Mesenteric fat pad (tissue), 1 donor: Measurements from ENCODE around the gene ADAR. TPM values are rescaled to one million over a fixed set of nuclear protein-coding genes. Genes with fewer than 3 reads are reported as not detected.

ENCODE experiments used
- DNase-seq: peaks from one replicate; pipeline ENCODE4 v3.0.0-alpha.2; 2020; ENCODE audit warnings: low spot score
- total RNA-seq: library from RNA; stranded (reverse); fragmentation: NEBNext Ultra II Directional; extraction: Animal tissue kit (Norgen Biotek cat#: 25700); gene quantifications from one replicate; pipeline ENCODE4 v1.2.1, GENCODE V29; 2021
- donor health status: DM: yes; HTN: yes; CAD: no.

ADAR gene
- total RNA-seq, 1 donor from 2014 or later = 137 TPM

GRCh38 chr1:154616659-154617345, 8.8 kb upstream of the ADAR start:
- DNase-seq = no peak

GRCh38 chr1:154615411-154615810, 7.4 kb upstream of the ADAR start:
- no peak for DNase-seq

- no peak for DNase-seq
Measured at GRCh38 chr1:154614901-154615300, 6.9 kb upstream of the ADAR start.

- DNase-seq = no peak
Measured at GRCh38 chr1:154614247-154614646, 6.3 kb upstream of the ADAR start.

- DNase-seq = no peak
Measured at GRCh38 chr1:154611150-154611862, 3.3 kb upstream of the ADAR start.

GRCh38 chr1:154609398-154610380, 1.7 kb upstream of the ADAR start:
- no peak for DNase-seq

GRCh38 chr1:154608397-154609270, 648 bp upstream of the ADAR start:
- no peak for DNase-seq

GRCh38 chr1:154607106-154607608, 829 bp downstream of the ADAR start:
- no peak for DNase-seq

- DNase-seq = no peak
Measured at GRCh38 chr1:154605534-154605933, 2.5 kb downstream of the ADAR start.

- DNase-seq = no peak
Measured at GRCh38 chr1:154603317-154603716, 4.7 kb downstream of the ADAR start.

- DNase-seq = no peak
Measured at GRCh38 chr1:154599658-154600057, 8.3 kb downstream of the ADAR start.

GRCh38 chr1:154598871-154599635, 8.9 kb downstream of the ADAR start:
- no peak for DNase-seq

- no peak for DNase-seq
Measured at GRCh38 chr1:154595621-154596020, 12.4 kb downstream of the ADAR start.

GRCh38 chr1:154594811-154595210, 13.2 kb downstream of the ADAR start:
- DNase-seq = no peak

- DNase-seq = no peak
Measured at GRCh38 chr1:154593390-154593789, 14.6 kb downstream of the ADAR start.

GRCh38 chr1:154591206-154591605, 16.8 kb downstream of the ADAR start:
- DNase-seq = no peak

GRCh38 chr1:154590756-154591155, 17.2 kb downstream of the ADAR start:
- no peak for DNase-seq

- no peak for DNase-seq
Measured at GRCh38 chr1:154589780-154590179, 18.2 kb downstream of the ADAR start.

- DNase-seq = no peak
Measured at GRCh38 chr1:154586641-154587040, 21.3 kb downstream of the ADAR start.

GRCh38 chr1:154586231-154586630, 21.8 kb downstream of the ADAR start:
- DNase-seq = no peak
